ENCODE data around the gene WSCD1.

DNA sequence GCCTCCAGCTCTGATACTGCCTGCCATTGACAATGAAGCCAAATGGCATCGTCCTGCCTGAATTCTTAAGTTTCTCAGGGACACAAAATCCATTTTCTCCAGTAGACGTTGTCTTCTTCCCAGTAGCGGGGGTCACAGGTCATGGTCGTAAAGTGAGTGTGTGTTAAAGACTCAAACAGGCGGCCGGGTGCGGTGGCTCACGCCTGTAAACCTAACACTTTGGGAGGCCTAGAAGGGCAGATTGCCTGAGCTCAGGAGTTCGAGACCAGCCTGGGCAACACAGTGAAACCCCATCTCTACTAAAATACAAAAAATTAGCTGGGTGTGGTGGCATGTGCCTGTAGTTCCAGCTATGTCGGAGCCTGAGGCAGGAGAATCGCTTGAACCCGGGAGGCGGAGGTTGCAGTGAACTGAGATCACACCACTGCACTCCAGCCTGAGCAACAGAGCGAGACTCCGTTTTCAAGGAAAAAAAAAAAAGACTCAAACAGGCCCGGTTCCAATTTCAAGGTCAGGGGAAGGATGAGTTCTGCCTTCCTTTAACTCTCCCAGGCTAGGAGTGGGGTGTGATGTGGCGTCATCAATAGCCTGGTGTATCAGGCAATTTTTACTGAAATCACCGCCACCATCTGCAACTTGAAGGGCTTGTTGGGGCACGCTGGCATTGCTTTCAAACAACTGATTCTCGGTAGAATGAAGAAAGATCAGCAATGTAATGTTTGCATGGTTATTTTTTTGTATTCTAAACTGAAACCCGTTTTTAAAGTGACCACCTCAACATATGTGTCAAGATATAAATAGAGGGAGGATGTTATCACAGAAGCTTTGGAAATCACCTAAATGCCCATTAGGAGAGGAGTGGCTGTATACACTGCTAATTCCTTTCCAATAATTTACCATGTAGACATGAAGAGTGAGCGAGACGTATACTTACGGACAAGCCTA lies 91.0 kb downstream of the WSCD1 start:
- TF ChIP-seq NFRKB (IDR thresholded peaks at IDR 0.05) = no peak
- no peak for TF ChIP-seq SP1 (IDR thresholded peaks at IDR 0.05)
- no peak for TF ChIP-seq FOXM1 (IDR thresholded peaks at IDR 0.05; ENCODE audit: borderline replicate concordance)
- TF ChIP-seq TARDBP (IDR thresholded peaks at IDR 0.05) = no peak
- no peak for TF ChIP-seq BHLHE40 (IDR thresholded peaks at IDR 0.05; ENCODE audit: borderline replicate concordance)
- TF ChIP-seq FOXK2 (IDR thresholded peaks at IDR 0.05) = no peak
- no peak for TF ChIP-seq FOXA1 (IDR thresholded peaks at IDR 0.05)
- no peak for TF ChIP-seq SUZ12 (IDR thresholded peaks at IDR 0.05)
- TF ChIP-seq ARNT (IDR thresholded peaks at IDR 0.05) = no peak
- TF ChIP-seq HDGF (IDR thresholded peaks at IDR 0.05; ENCODE audit: borderline replicate concordance) = no peak
